SK-N-SH treated with all-trans-retinoic acid at 6 μM for 48 hours (cell line): ENCODE results near the gene ZNF716.

Experiments used
- ATAC-seq: fragments of 200-7000 bp; cut with Tn5 transposase; 3 replicates; pipeline ENCODE4 v1.9.1; 2020; ENCODE audit warnings: mild to moderate bottlenecking, moderate library complexity
- ARNTL ChIP-seq: fragments of 450-650 bp; formaldehyde crosslinking; IDR thresholded peaks from 2 replicates; pipeline ENCODE4 v1.5.0; 2020; ENCODE audit warnings: low read depth, mild to moderate bottlenecking, moderate library complexity, borderline replicate concordance
- BACH2 ChIP-seq: fragments of 250-450 bp; sonication (Bioruptor Pico); IDR thresholded peaks from 2 replicates; pipeline ENCODE4 v1.9.0; 2021; ENCODE audit warnings: mild to moderate bottlenecking, borderline replicate concordance
- CREB5 ChIP-seq: fragments of 250-450 bp; sonication (Bioruptor Pico); IDR thresholded peaks from 2 replicates; pipeline ENCODE4 v1.5.1; 2020; ENCODE audit warnings: low read depth, mild to moderate bottlenecking, moderate library complexity
- CSDC2 ChIP-seq: fragments of 250-450 bp; sonication (Bioruptor Pico); IDR thresholded peaks from 2 replicates; pipeline ENCODE4 v1.5.0; 2020; ENCODE audit warnings: mild to moderate bottlenecking, moderate library complexity
- CSRNP3 ChIP-seq: fragments of 250-450 bp; sonication (Bioruptor Pico); IDR thresholded peaks from 2 replicates; pipeline ENCODE4 v1.5.1; 2021; ENCODE audit warnings: mild to moderate bottlenecking, moderate library complexity
- ESRRG ChIP-seq: fragments of 250-450 bp; sonication (Bioruptor Pico); IDR thresholded peaks from 2 replicates; pipeline ENCODE4 v1.6.1; 2021; ENCODE audit warnings: mild to moderate bottlenecking
- GLIS3 ChIP-seq: fragments of 250-450 bp; sonication (Bioruptor Pico); IDR thresholded peaks from 2 replicates; pipeline ENCODE4 v1.5.0; 2020; ENCODE audit warnings: mild to moderate bottlenecking, moderate library complexity
- ISL1 ChIP-seq: fragments of 250-450 bp; sonication (Bioruptor Pico); IDR thresholded peaks from 2 replicates; pipeline ENCODE4 v2.1.2; 2022; ENCODE audit warnings: mild to moderate bottlenecking, moderate library complexity
- OSR1 ChIP-seq: fragments of 250-450 bp; sonication (Bioruptor Pico); IDR thresholded peaks from 2 replicates; pipeline ENCODE4 v1.8.0; 2022; ENCODE audit warnings: moderate library complexity, mild to moderate bottlenecking, inconsistent platforms
- PATZ1 ChIP-seq: fragments of 250-450 bp; sonication (Bioruptor Pico); IDR thresholded peaks from 2 replicates; pipeline ENCODE4 v1.8.0; 2020; ENCODE audit warnings: mild to moderate bottlenecking, moderate library complexity, borderline replicate concordance
- POU6F1 ChIP-seq: fragments of 250-450 bp; sonication (Bioruptor Pico); IDR thresholded peaks from 2 replicates; pipeline ENCODE4 v1.8.0; 2021; ENCODE audit warnings: low read depth, mild to moderate bottlenecking, moderate library complexity, borderline replicate concordance
- PPARA ChIP-seq: fragments of 250-450 bp; sonication (Bioruptor Pico); IDR thresholded peaks from 2 replicates; pipeline ENCODE4 v1.5.0; 2020; ENCODE audit warnings: mild to moderate bottlenecking, borderline replicate concordance
- RARB ChIP-seq: fragments of 250-450 bp; sonication (Bioruptor Pico); IDR thresholded peaks from 2 replicates; pipeline ENCODE4 v1.8.0; 2021; ENCODE audit warnings: mild to moderate bottlenecking, moderate library complexity
- SNAI2 ChIP-seq: fragments of 250-450 bp; sonication (Bioruptor Pico); IDR thresholded peaks from 2 replicates; pipeline ENCODE4 v1.5.0; 2020; ENCODE audit warnings: mild to moderate bottlenecking, moderate library complexity
- TOX ChIP-seq: fragments of 250-450 bp; sonication (Bioruptor Pico); IDR thresholded peaks from 2 replicates; pipeline ENCODE4 v1.8.0; 2021; ENCODE audit warnings: mild to moderate bottlenecking, moderate library complexity, borderline replicate concordance
- TSHZ2 ChIP-seq: fragments of 250-450 bp; sonication (Bioruptor Pico); IDR thresholded peaks from 2 replicates; pipeline ENCODE4 v1.5.0; 2020; ENCODE audit warnings: mild to moderate bottlenecking, moderate library complexity
- ZC3H10 ChIP-seq: fragments of 250-450 bp; sonication (Bioruptor Pico); IDR thresholded peaks from 2 replicates; pipeline ENCODE4 v1.5.1; 2021; ENCODE audit warnings: mild to moderate bottlenecking, moderate library complexity
- ZFP3 ChIP-seq: fragments of 250-450 bp; sonication (Bioruptor Pico); IDR thresholded peaks from 2 replicates; pipeline ENCODE4 v1.5.0; 2020; ENCODE audit warnings: mild to moderate bottlenecking, moderate library complexity
- ZNF565 ChIP-seq: fragments of 450-650 bp; formaldehyde crosslinking; conservative IDR thresholded peaks from 2 replicates; pipeline ENCODE4 v1.5.0; 2020; ENCODE audit warnings: low read depth, mild to moderate bottlenecking, moderate library complexity
- ZNF70 ChIP-seq: fragments of 450-650 bp; formaldehyde crosslinking; IDR thresholded peaks from 2 replicates; pipeline ENCODE4 v1.5.0; 2020; ENCODE audit warnings: mild to moderate bottlenecking, moderate library complexity
- ZNF8 ChIP-seq: fragments of 450-650 bp; formaldehyde crosslinking; IDR thresholded peaks from 2 replicates; pipeline ENCODE4 v1.5.0; 2020; ENCODE audit warnings: mild to moderate bottlenecking, moderate library complexity

ZNF716 gene

GRCh38 chr7:57414415-57414814 lies 35.6 kb upstream of the ZNF716 start:
- ATAC-seq = no peak
- TF ChIP-seq ARNTL (CRISPR knock-in tag) (no peak), RARB (CRISPR knock-in tag) (no peak), ZNF70 (CRISPR knock-in tag) (no peak), TOX (CRISPR knock-in tag) (no peak), ZNF565 (CRISPR knock-in tag) (no peak), ZC3H10 (CRISPR knock-in tag) (no peak), BACH2 (CRISPR knock-in tag) (no peak), CREB5 (no peak), POU6F1 (CRISPR knock-in tag) (no peak)

- no peak for TF ChIP-seq PPARA (CRISPR knock-in tag)
- no peak for TF ChIP-seq CSDC2 (CRISPR knock-in tag)
- TF ChIP-seq ZC3H10 (CRISPR knock-in tag) = no peak
- no peak for TF ChIP-seq ZNF70 (CRISPR knock-in tag)
- TF ChIP-seq TOX (CRISPR knock-in tag) = no peak
- TF ChIP-seq ARNTL (CRISPR knock-in tag) = no peak
- TF ChIP-seq GLIS3 (CRISPR knock-in tag) = no peak
- TF ChIP-seq CREB5 = no peak
- no peak for TF ChIP-seq SNAI2 (CRISPR knock-in tag)
- TF ChIP-seq ZNF8 (CRISPR knock-in tag) = no peak
- TF ChIP-seq ISL1 (CRISPR knock-in tag) = no peak
- TF ChIP-seq ZNF565 (CRISPR knock-in tag) = no peak
- TF ChIP-seq BACH2 (CRISPR knock-in tag) = no peak
- no peak for TF ChIP-seq POU6F1 (CRISPR knock-in tag)
- no peak for TF ChIP-seq ZFP3 (CRISPR knock-in tag)
- no peak for TF ChIP-seq OSR1 (CRISPR knock-in tag)
- TF ChIP-seq, all 23 proteins: peak for 0
- ATAC-seq = no peak
Measured at GRCh38 chr7:57414852-57415251, 35.1 kb upstream of the ZNF716 start.

- TF ChIP-seq SNAI2 (CRISPR knock-in tag) (no peak), ZNF8 (CRISPR knock-in tag) (no peak), ISL1 (CRISPR knock-in tag) (no peak), CSDC2 (CRISPR knock-in tag) (no peak), OSR1 (CRISPR knock-in tag) (no peak), ZNF565 (CRISPR knock-in tag) (no peak), RARB (CRISPR knock-in tag) (no peak), ZNF70 (CRISPR knock-in tag) (no peak), TOX (CRISPR knock-in tag) (no peak), PPARA (CRISPR knock-in tag) (no peak), CSRNP3 (CRISPR knock-in tag) (no peak), ARNTL (CRISPR knock-in tag) (no peak), CREB5 (no peak), ESRRG (CRISPR knock-in tag) (no peak), ZC3H10 (CRISPR knock-in tag) (no peak), PATZ1 (CRISPR knock-in tag) (no peak), GLIS3 (CRISPR knock-in tag) (no peak), ZFP3 (CRISPR knock-in tag) (no peak), BACH2 (CRISPR knock-in tag) (no peak), TSHZ2 (CRISPR knock-in tag) (no peak)
Measured at GRCh38 chr7:57415326-57415725, 34.7 kb upstream of the ZNF716 start.

More at GRCh38 chr7:57415326-57415725, 34.7 kb upstream of the ZNF716 start:
- no peak for ATAC-seq
